CD1c-positive myeloid dendritic cell (primary cell): ENCODE results near the gene GPHN.

Source experiments
- DNase-seq: peaks from one replicate; pipeline ENCODE4 v3.0.0-alpha.2; 2016; ENCODE audit errors: extremely low spot score

Gene GPHN

DNA sequence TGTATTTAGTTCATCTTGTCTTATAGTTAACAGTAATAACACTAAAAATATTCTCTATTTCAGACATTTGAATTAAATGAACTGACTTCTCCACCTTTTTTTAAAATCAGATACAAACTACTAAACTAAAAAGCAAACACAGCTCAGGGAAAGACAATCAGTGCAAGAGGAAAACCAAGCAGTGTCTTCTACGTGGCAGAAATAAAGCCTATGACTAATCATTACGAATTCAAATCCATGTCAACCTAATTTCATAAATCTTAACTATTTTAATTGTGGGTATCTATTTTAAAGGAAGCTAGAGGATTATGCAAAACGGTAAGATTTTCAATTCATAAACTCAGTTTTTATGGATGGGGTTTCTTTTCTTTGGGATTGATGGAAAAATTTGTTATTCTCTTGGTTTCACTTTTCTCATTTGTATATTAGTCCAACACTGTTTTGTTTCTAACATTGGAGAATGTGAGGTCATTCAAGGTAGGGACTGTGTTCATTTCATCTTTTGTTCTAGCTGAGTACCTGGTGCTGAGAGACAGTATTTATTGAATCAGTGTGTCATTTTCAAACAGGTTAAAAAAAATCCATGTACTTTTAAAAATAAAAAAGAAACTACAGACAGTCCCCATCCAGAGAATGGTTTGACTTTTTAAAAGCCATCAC, 720.5 kb downstream of the GPHN start:
- no peak for DNase-seq
